ENCODE data around the gene CENPP.

The CENPP gene

GRCh38 chr9:92608241-92608908, 282.6 kb downstream of the CENPP start:
- no peak for TF ChIP-seq SPI1 (IDR thresholded peaks at IDR 0.05; ENCODE audit: low read depth, low read length)
- TF ChIP-seq TAF1 (IDR thresholded peaks at IDR 0.05; ENCODE audit: low read depth, low read length), result no peak
- no peak for TF ChIP-seq POU2F2 (IDR thresholded peaks at IDR 0.05; ENCODE audit: low read depth, low read length)
- DNase-seq (ENCODE audit: insufficient read length, low spot score) (no peak), FAIRE-seq (no peak)

GRCh38 chr9:92608909-92609445, 283.2 kb downstream of the CENPP start:
- no peak for FAIRE-seq
- no peak for DNase-seq (ENCODE audit: insufficient read length, low spot score)
- TF ChIP-seq PAX5 (IDR thresholded peaks at IDR 0.05; ENCODE audit: insufficient read depth, low read length, severe bottlenecking) (no peak), POLR2A (IDR thresholded peaks at IDR 0.05; ENCODE audit: low read depth, low read length) (no peak), POLR2AphosphoS5 (IDR thresholded peaks at IDR 0.05; ENCODE audit: low read depth, low read length) (no peak), TAF1 (IDR thresholded peaks at IDR 0.05; ENCODE audit: low read depth, low read length) (no peak), SPI1 (IDR thresholded peaks at IDR 0.05; ENCODE audit: low read depth, low read length) (no peak), POU2F2 (IDR thresholded peaks at IDR 0.05; ENCODE audit: low read depth, low read length) (no peak)

GRCh38 chr9:92610470-92611420, 285.0 kb downstream of the CENPP start:
- TF ChIP-seq POU2F2 (IDR thresholded peaks at IDR 0.05; ENCODE audit: low read depth, low read length) (no peak), POLR2A (IDR thresholded peaks at IDR 0.05; ENCODE audit: low read depth, low read length) (no peak), TAF1 (IDR thresholded peaks at IDR 0.05; ENCODE audit: low read depth, low read length) (no peak), SPI1 (IDR thresholded peaks at IDR 0.05; ENCODE audit: low read depth, low read length) (no peak), PAX5 (IDR thresholded peaks at IDR 0.05; ENCODE audit: insufficient read depth, low read length, severe bottlenecking) (no peak), POLR2AphosphoS5 (IDR thresholded peaks at IDR 0.05; ENCODE audit: low read depth, low read length) (no peak)
- no peak for FAIRE-seq

GRCh38 chr9:92611621-92612285, 286.0 kb downstream of the CENPP start:
- FAIRE-seq, result no peak
- no peak for DNase-seq (ENCODE audit: insufficient read length, low spot score)
- no peak for TF ChIP-seq POLR2A (IDR thresholded peaks at IDR 0.05; ENCODE audit: low read depth, low read length)
- TF ChIP-seq SPI1 (IDR thresholded peaks at IDR 0.05; ENCODE audit: low read depth, low read length), result no peak
- no peak for TF ChIP-seq POU2F2 (IDR thresholded peaks at IDR 0.05; ENCODE audit: low read depth, low read length)

More at GRCh38 chr9:92610470-92611420, 285.0 kb downstream of the CENPP start:
- no peak for DNase-seq (ENCODE audit: insufficient read length, low spot score)

- TF ChIP-seq POU2F2 (IDR thresholded peaks at IDR 0.05; ENCODE audit: low read depth, low read length), result no peak
- TF ChIP-seq TAF1 (IDR thresholded peaks at IDR 0.05; ENCODE audit: low read depth, low read length), result no peak
- TF ChIP-seq SPI1 (IDR thresholded peaks at IDR 0.05; ENCODE audit: low read depth, low read length), result no peak
- no peak for TF ChIP-seq POLR2AphosphoS5 (IDR thresholded peaks at IDR 0.05; ENCODE audit: low read depth, low read length)
- no peak for TF ChIP-seq POLR2A (IDR thresholded peaks at IDR 0.05; ENCODE audit: low read depth, low read length)
- TF ChIP-seq PAX5 (IDR thresholded peaks at IDR 0.05; ENCODE audit: insufficient read depth, low read length, severe bottlenecking), result no peak
- no peak for DNase-seq (ENCODE audit: insufficient read length, low spot score)
- FAIRE-seq, result no peak
Measured at GRCh38 chr9:92612292-92612691, 286.5 kb downstream of the CENPP start.

- TF ChIP-seq PAX5 (IDR thresholded peaks at IDR 0.05; ENCODE audit: insufficient read depth, low read length, severe bottlenecking) (no peak), POU2F2 (IDR thresholded peaks at IDR 0.05; ENCODE audit: low read depth, low read length) (no peak), SPI1 (IDR thresholded peaks at IDR 0.05; ENCODE audit: low read depth, low read length) (no peak), POLR2A (IDR thresholded peaks at IDR 0.05; ENCODE audit: low read depth, low read length) (no peak), POLR2AphosphoS5 (IDR thresholded peaks at IDR 0.05; ENCODE audit: low read depth, low read length) (no peak), TAF1 (IDR thresholded peaks at IDR 0.05; ENCODE audit: low read depth, low read length) (no peak)
- FAIRE-seq (no peak), DNase-seq (ENCODE audit: insufficient read length, low spot score) (no peak)
Measured at GRCh38 chr9:92612816-92613215, 287.1 kb downstream of the CENPP start.

GRCh38 chr9:92613268-92614122, 287.7 kb downstream of the CENPP start:
- TF ChIP-seq POU2F2 (IDR thresholded peaks at IDR 0.05; ENCODE audit: low read depth, low read length) (no peak), TAF1 (IDR thresholded peaks at IDR 0.05; ENCODE audit: low read depth, low read length) (no peak), SPI1 (IDR thresholded peaks at IDR 0.05; ENCODE audit: low read depth, low read length) (no peak), PAX5 (IDR thresholded peaks at IDR 0.05; ENCODE audit: insufficient read depth, low read length, severe bottlenecking) (no peak), POLR2AphosphoS5 (IDR thresholded peaks at IDR 0.05; ENCODE audit: low read depth, low read length) (no peak), POLR2A (IDR thresholded peaks at IDR 0.05; ENCODE audit: low read depth, low read length) (no peak)
- FAIRE-seq, result no peak
- DNase-seq (ENCODE audit: insufficient read length, low spot score), result no peak

GRCh38 chr9:92614123-92614510, 288.4 kb downstream of the CENPP start:
- no peak for TF ChIP-seq POU2F2 (IDR thresholded peaks at IDR 0.05; ENCODE audit: low read depth, low read length)
- TF ChIP-seq TAF1 (IDR thresholded peaks at IDR 0.05; ENCODE audit: low read depth, low read length), result no peak
- no peak for TF ChIP-seq SPI1 (IDR thresholded peaks at IDR 0.05; ENCODE audit: low read depth, low read length)
- no peak for TF ChIP-seq PAX5 (IDR thresholded peaks at IDR 0.05; ENCODE audit: insufficient read depth, low read length, severe bottlenecking)
- TF ChIP-seq POLR2A (IDR thresholded peaks at IDR 0.05; ENCODE audit: low read depth, low read length), result no peak
- no peak for FAIRE-seq
- DNase-seq (ENCODE audit: insufficient read length, low spot score), result no peak
